SU-DHL-6 (cell line): ENCODE measurements around the gene UGT1A10.

Experiments used
- H2AFZ ChIP-seq: fragments of 200-600 bp; sonication (generic); 2 replicates; pipeline ENCODE4 v1.6.1; 2014; ENCODE audit warnings: low read depth, mild to moderate bottlenecking, moderate library complexity, mixed read lengths, antibody characterized with exemption, low read length; ENCODE audit not compliant: severe bottlenecking
- H3F3A ChIP-seq: fragments of 200-600 bp; shearing (Covaris generic); 2 replicates; pipeline ENCODE4 v1.6.0; 2016; ENCODE audit warnings: antibody characterized with exemption, mild to moderate bottlenecking; ENCODE audit not compliant: insufficient read depth
- H3K27ac ChIP-seq: fragments of 200-600 bp; sonication (generic); 2 replicates; pipeline ENCODE4 v1.5.1; 2016; ENCODE audit warnings: low read depth, mild to moderate bottlenecking, low read length, moderate library complexity, mixed read lengths
- H3K27me3 ChIP-seq: fragments of 200-600 bp; sonication (generic), shearing (Covaris generic); 2 replicates; pipeline ENCODE4 v1.6.0; 2014; ENCODE audit warnings: mild to moderate bottlenecking, low read length
- H3K36me3 ChIP-seq: fragments of 200-600 bp; sonication (generic); 2 replicates; pipeline ENCODE4 v1.6.1; 2014; ENCODE audit warnings: mild to moderate bottlenecking, low read length, mixed read lengths
- H3K4me2 ChIP-seq: fragments of 300-600, 200-600 bp; shearing (Covaris generic), sonication (generic); 2 replicates; pipeline ENCODE4 v1.6.0; 2014; ENCODE audit warnings: low read length, low read depth, mild to moderate bottlenecking; ENCODE audit not compliant: poor library complexity, severe bottlenecking
- H3K4me3 ChIP-seq: fragments of 200-600 bp; sonication (generic); 2 replicates; pipeline ENCODE4 v1.5.1; 2014; ENCODE audit warnings: antibody characterized with exemption, low read length, mild to moderate bottlenecking, mixed read lengths; ENCODE audit not compliant: insufficient read depth, poor library complexity, severe bottlenecking
- H3K79me2 ChIP-seq: fragments of 200-600 bp; sonication (generic); 2 replicates; pipeline ENCODE4 v1.6.1; 2014; ENCODE audit warnings: mild to moderate bottlenecking, low read length, moderate library complexity; ENCODE audit not compliant: insufficient read depth
- H3K9ac ChIP-seq: fragments of 200-600 bp; sonication (generic); 2 replicates; pipeline ENCODE4 v1.7.0; 2014; ENCODE audit warnings: mild to moderate bottlenecking, low read length
- H3K9me2 ChIP-seq: fragments of 200-600 bp; sonication (generic); replicated peaks from 2 replicates; pipeline ENCODE4 v1.6.1; 2014; ENCODE audit warnings: low read length; ENCODE audit not compliant: insufficient read depth
- H3K9me3 ChIP-seq: fragments of 200-600 bp; sonication (generic); 2 replicates; pipeline ENCODE4 v1.6.1; 2014; ENCODE audit warnings: low read length, mixed read lengths; ENCODE audit not compliant: insufficient read depth
- H4K20me1 ChIP-seq: fragments of 200-600 bp; sonication (generic); 2 replicates; pipeline ENCODE4 v1.6.1; 2014; ENCODE audit warnings: low read depth, mild to moderate bottlenecking, antibody characterized with exemption, low read length, moderate library complexity, mixed read lengths
- CTCF ChIP-seq: fragments of 200-600 bp; sonication (generic); IDR thresholded peaks from one replicate; pipeline ENCODE4 v1.5.1; 2017; ENCODE audit warnings: antibody characterized with exemption, mild to moderate bottlenecking, low read length, moderate library complexity; ENCODE audit not compliant: insufficient read depth, poor library complexity, severe bottlenecking
- EZH2phosphoT487 ChIP-seq: fragments of 200-600 bp; sonication (generic), shearing (Covaris generic); conservative IDR thresholded peaks from 2 replicates; pipeline ENCODE4 v1.6.1; 2018; ENCODE audit warnings: mild to moderate bottlenecking, antibody characterized with exemption, low read length, moderate library complexity, mixed read lengths

UGT1A10 gene

GRCh38 chr2:233820774-233821105, 184.5 kb downstream of the UGT1A10 start:
- no peak overlapping the region for H3K27ac ChIP-seq
- H3K79me2 ChIP-seq = no peaks in the 10 kb centered on the region
- no peak for TF ChIP-seq EZH2phosphoT487
- H3K4me2 ChIP-seq = no peak overlapping the region
- H3K36me3 ChIP-seq = no peaks in the 10 kb centered on the region
- H3K9me2 ChIP-seq = no peaks in the 10 kb centered on the region
- H3F3A ChIP-seq = no peaks in the 10 kb centered on the region
- H2AFZ ChIP-seq = no peak overlapping the region
- no peaks in the 10 kb centered on the region for H3K27me3 ChIP-seq
- H3K9me3 ChIP-seq = no peaks in the 10 kb centered on the region
- H3K9ac ChIP-seq = no peak overlapping the region
- H4K20me1 ChIP-seq = no peaks in the 10 kb centered on the region
- H3K4me3 ChIP-seq = no peak overlapping the region

GRCh38 chr2:233821196-233821595, 184.9 kb downstream of the UGT1A10 start:
- no peaks in the 10 kb centered on the region for H3K9me3 ChIP-seq
- H3K4me3 ChIP-seq = no peak overlapping the region
- H3K9me2 ChIP-seq = no peaks in the 10 kb centered on the region
- no peaks in the 10 kb centered on the region for H3K79me2 ChIP-seq
- H2AFZ ChIP-seq = no peak overlapping the region
- H4K20me1 ChIP-seq = no peaks in the 10 kb centered on the region
- TF ChIP-seq CTCF (no peak), EZH2phosphoT487 (no peak)
- H3F3A ChIP-seq = no peaks in the 10 kb centered on the region
- no peak overlapping the region for H3K27ac ChIP-seq
- H3K36me3 ChIP-seq = no peaks in the 10 kb centered on the region
- H3K9ac ChIP-seq = no peak overlapping the region
- H3K27me3 ChIP-seq = no peaks in the 10 kb centered on the region
- no peak overlapping the region for H3K4me2 ChIP-seq

- no peaks in the 10 kb centered on the region for H3K9me2 ChIP-seq
- no peak overlapping the region for H3K27ac ChIP-seq
- no peak overlapping the region for H2AFZ ChIP-seq
- H3F3A ChIP-seq = no peaks in the 10 kb centered on the region
- H3K36me3 ChIP-seq = no peaks in the 10 kb centered on the region
- no peaks in the 10 kb centered on the region for H3K27me3 ChIP-seq
- H3K4me2 ChIP-seq = no peak overlapping the region
- no peak overlapping the region for H3K9ac ChIP-seq
- no peaks in the 10 kb centered on the region for H3K79me2 ChIP-seq
- TF ChIP-seq CTCF (no peak), EZH2phosphoT487 (no peak)
- H3K4me3 ChIP-seq = no peak overlapping the region
- H4K20me1 ChIP-seq = no peaks in the 10 kb centered on the region
- H3K9me3 ChIP-seq = no peaks in the 10 kb centered on the region
These were observed 185.5 kb downstream of the UGT1A10 start for GRCh38 chr2:233821709-233822100.

- Histone ChIP-seq H2AFZ (no peak overlapping the region), H3K36me3 (no peaks in the 10 kb centered on the region)
These were observed 186.0 kb downstream of the UGT1A10 start for GRCh38 chr2:233822101-233822771.

More at GRCh38 chr2:233822101-233822771, 186.0 kb downstream of the UGT1A10 start:
- TF ChIP-seq CTCF = no peak
- no peak for TF ChIP-seq EZH2phosphoT487
- H3K27ac ChIP-seq = no peak overlapping the region
- no peak overlapping the region for H3K4me2 ChIP-seq
- no peak overlapping the region for H3K4me3 ChIP-seq
- no peaks in the 10 kb centered on the region for H3F3A ChIP-seq
- H3K9me3 ChIP-seq = no peaks in the 10 kb centered on the region
- H3K9ac ChIP-seq = no peak overlapping the region
- no peaks in the 10 kb centered on the region for H3K27me3 ChIP-seq
- no peaks in the 10 kb centered on the region for H3K9me2 ChIP-seq
- H4K20me1 ChIP-seq = no peaks in the 10 kb centered on the region
- H3K79me2 ChIP-seq = no peaks in the 10 kb centered on the region
